K562 (cell line): ENCODE measurements around the gene ZSCAN12. TPM values are rescaled to one million over a fixed set of nuclear protein-coding genes. Genes with fewer than 3 reads are reported as not detected.

Source experiments
- CXXC5 ChIP-seq: fragments of 250-450 bp; sonication (Bioruptor Pico); IDR thresholded peaks from 2 replicates; pipeline ENCODE4 v1.8.0; 2022; ENCODE audit warnings: inconsistent platforms, mild to moderate bottlenecking, moderate library complexity
- ERF ChIP-seq: fragments of 450-650 bp; formaldehyde crosslinking; IDR thresholded peaks from 2 replicates; pipeline ENCODE4 v1.4.0; 2020; ENCODE audit warnings: mild to moderate bottlenecking, mixed read lengths
- GTF2A2 ChIP-seq: IDR thresholded peaks from 2 replicates; pipeline ENCODE4 v1.6.1; 2016; ENCODE audit warnings: mild to moderate bottlenecking, missing genetic modification characterization, missing compliant biosample characterization
- LARP7 ChIP-seq: fragments of 450-650 bp; IDR thresholded peaks from 2 replicates; pipeline ENCODE4 v1.6.1; 2016
- MAFG ChIP-seq: fragments of 450-650 bp; conservative IDR thresholded peaks from 2 replicates; pipeline ENCODE4 v1.6.1; 2016; ENCODE audit warnings: missing genetic modification characterization, missing compliant biosample characterization
- MCM5 ChIP-seq: fragments of 450-650 bp; IDR thresholded peaks from 2 replicates; pipeline ENCODE4 v1.6.1; 2016; ENCODE audit warnings: low read depth
- MEF2D ChIP-seq: conservative IDR thresholded peaks from 2 replicates; pipeline ENCODE4 v1.6.1; 2016; ENCODE audit warnings: low read depth, missing genetic modification characterization, missing compliant biosample characterization
- MEIS2 ChIP-seq: fragments of 450-650 bp; IDR thresholded peaks from 2 replicates; pipeline ENCODE4 v1.6.1; 2014; ENCODE audit warnings: mild to moderate bottlenecking; ENCODE audit not compliant: partially characterized antibody
- NBN ChIP-seq: fragments of 450-650 bp; IDR thresholded peaks from 2 replicates; pipeline ENCODE4 v1.6.1; 2016; ENCODE audit warnings: low read depth, mild to moderate bottlenecking
- PHTF2 ChIP-seq: fragments of 250-450 bp; sonication (Bioruptor Pico); IDR thresholded peaks from 2 replicates; pipeline ENCODE4 v1.5.0; 2021; ENCODE audit warnings: mild to moderate bottlenecking
- POU5F1 ChIP-seq: fragments of 150-350 bp; IDR thresholded peaks from 2 replicates; pipeline ENCODE4 v1.6.1; 2014; ENCODE audit warnings: borderline replicate concordance, low read length, low read depth, mild to moderate bottlenecking; ENCODE audit not compliant: partially characterized antibody
- PTBP1 ChIP-seq: fragments of 200-400 bp; formaldehyde crosslinking; IDR thresholded peaks from 2 replicates; pipeline ENCODE4 v1.6.1; 2017; ENCODE audit warnings: low read depth, low read length
- PYGO2 ChIP-seq: fragments of 450-650 bp; IDR thresholded peaks from 2 replicates; pipeline ENCODE4 v1.6.1; 2016; ENCODE audit warnings: mild to moderate bottlenecking, missing genetic modification characterization, moderate library complexity, missing compliant biosample characterization
- RBM39 ChIP-seq: fragments of 200-400 bp; formaldehyde crosslinking; optimal IDR thresholded peaks from 2 replicates; pipeline ENCODE3; 2018; ENCODE audit warnings: low read depth, low read length
- SMC3 ChIP-seq: conservative IDR thresholded peaks from 2 replicates; pipeline ENCODE4 v1.6.1; 2011; ENCODE audit warnings: low read depth, low read length, improper control_type of control experiment; ENCODE audit not compliant: insufficient read depth
- SP1 ChIP-seq: sonication (generic); formaldehyde crosslinking; IDR thresholded peaks from 2 replicates; pipeline ENCODE4 v1.8.1; 2022; ENCODE audit warnings: mild to moderate bottlenecking, missing genetic modification reagents
- TAF1 ChIP-seq: IDR thresholded peaks from 2 replicates; pipeline ENCODE4 v1.6.1; 2011; ENCODE audit warnings: mild to moderate bottlenecking, low read length, moderate library complexity; ENCODE audit not compliant: insufficient read depth, control insufficient read depth, severe bottlenecking; ENCODE audit errors: extremely low read depth
- TAF7 ChIP-seq: fragments of 450-650 bp; IDR thresholded peaks from 2 replicates; pipeline ENCODE4 v1.6.1; 2016; ENCODE audit warnings: missing genetic modification characterization, missing compliant biosample characterization
- TEAD1 ChIP-seq, 2 experiments: fragments of 450-650 bp in 1 of 2; sonication (generic) in 1 of 2; formaldehyde crosslinking; IDR thresholded peaks; 2 replicates each; pipeline versions ENCODE4 v1.4.0 to v1.8.0; 2020 to 2022; ENCODE audit warnings: mild to moderate bottlenecking in 2 of 2, missing genetic modification reagents in 1 of 2
- XRCC4 ChIP-seq: IDR thresholded peaks from one replicate; pipeline ENCODE4 v1.6.1; 2011; ENCODE audit not compliant: insufficient read depth, insufficient read length; ENCODE audit errors: extremely low read depth
- ZNF3 ChIP-seq: fragments of 250-450 bp; sonication (Bioruptor Pico); IDR thresholded peaks from 2 replicates; pipeline ENCODE4 v1.5.0; 2021; ENCODE audit warnings: mild to moderate bottlenecking, moderate library complexity
- ZNF57 ChIP-seq: fragments of 450-650 bp; formaldehyde crosslinking; IDR thresholded peaks from 2 replicates; pipeline ENCODE4 v1.4.0; 2020; ENCODE audit warnings: mild to moderate bottlenecking, moderate library complexity
- ZNF785 ChIP-seq: fragments of 250-450 bp; sonication (Bioruptor Pico); IDR thresholded peaks from 2 replicates; pipeline ENCODE4 v1.4.0; 2020; ENCODE audit warnings: mild to moderate bottlenecking
- ZSCAN29 ChIP-seq: fragments of 450-650 bp; IDR thresholded peaks from 2 replicates; pipeline ENCODE4 v1.6.1; 2017
- polyA plus RNA-seq, 8 experiments: library from polyadenylated mRNA; depleted of rRNA in 4 of 8; stranded (reverse) in 5 of 8; unstranded in 3 of 8; fragments of >200 nt; fragmentation: Nextera tagmentation in 2 of 8; fragmentation: Illumina TruSeq in 1 of 8; extraction: Ambion mirVana in 2 of 8; extraction: Trizol in 1 of 8; gene quantifications; 2 replicates each; pipeline versions ENCODE4 v1.2.1 to v1.2.3, GENCODE V29; 2011 to 2014; ENCODE audit warnings: inconsistent platforms in 1 of 8, missing spikeins in 1 of 8
- total RNA-seq, 7 experiments: library from RNA; depleted of rRNA in 6 of 7; stranded (reverse); fragments of >200 nt in 6 of 7; fragmentation: Illumina TruSeq in 2 of 7; extraction: Trizol in 2 of 7; gene quantifications; 2 replicates each; pipeline versions ENCODE4 v1.2.1 to v1.2.3, GENCODE V29; 2011 to 2021; ENCODE audit warnings: low replicate concordance in 1 of 7
- TF ChIP-seq, protein P1 (sequence below): fragments of 250-450 bp; sonication (Bioruptor Pico); IDR thresholded peaks from 2 replicates; pipeline ENCODE4 v1.4.0; 2020; ENCODE audit warnings: borderline replicate concordance
- TF ChIP-seq, protein P2 (sequence below): sonication (generic); IDR thresholded peaks from 2 replicates; pipeline ENCODE4 v1.6.1; 2016
- TF ChIP-seq, protein P3 (sequence below): fragments of 450-650 bp; IDR thresholded peaks from one replicate; pipeline ENCODE4 v1.6.1; 2018; ENCODE audit warnings: mild to moderate bottlenecking, moderate library complexity; ENCODE audit not compliant: partially characterized antibody
- TF ChIP-seq, protein P4 (sequence below): fragments of 250-450 bp; sonication (Bioruptor Pico); IDR thresholded peaks from 2 replicates; pipeline ENCODE4 v1.8.0; 2021; ENCODE audit warnings: mild to moderate bottlenecking, moderate library complexity

ZSCAN12 gene
- total and polyA plus RNA-seq, 9 of the 15 experiments (the other 6 are each of a cell fraction or from before 2014, with no cell fraction given): 2.5 to 19.6 (median 12.5) TPM

DNA sequence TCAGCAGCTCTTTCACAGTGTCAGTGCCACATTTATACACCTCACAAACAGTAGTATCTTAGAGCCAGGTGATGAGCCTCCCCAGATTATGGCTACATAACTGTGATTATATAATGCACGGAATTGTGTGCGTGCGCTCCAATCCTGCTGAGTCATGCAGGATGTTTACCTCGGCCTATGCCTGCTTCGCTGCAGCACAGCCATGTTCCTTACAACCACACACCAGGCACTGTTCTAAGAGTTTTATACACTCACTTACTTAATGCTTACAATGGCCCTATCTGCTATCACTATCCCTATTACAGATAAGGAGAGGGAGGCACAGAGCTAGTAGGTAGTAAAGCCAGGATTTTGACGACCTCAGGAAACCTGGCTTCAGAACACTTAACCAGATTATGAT, 42.5 kb downstream of the ZSCAN12 start (continued):
- TF ChIP-seq, protein P1, sequence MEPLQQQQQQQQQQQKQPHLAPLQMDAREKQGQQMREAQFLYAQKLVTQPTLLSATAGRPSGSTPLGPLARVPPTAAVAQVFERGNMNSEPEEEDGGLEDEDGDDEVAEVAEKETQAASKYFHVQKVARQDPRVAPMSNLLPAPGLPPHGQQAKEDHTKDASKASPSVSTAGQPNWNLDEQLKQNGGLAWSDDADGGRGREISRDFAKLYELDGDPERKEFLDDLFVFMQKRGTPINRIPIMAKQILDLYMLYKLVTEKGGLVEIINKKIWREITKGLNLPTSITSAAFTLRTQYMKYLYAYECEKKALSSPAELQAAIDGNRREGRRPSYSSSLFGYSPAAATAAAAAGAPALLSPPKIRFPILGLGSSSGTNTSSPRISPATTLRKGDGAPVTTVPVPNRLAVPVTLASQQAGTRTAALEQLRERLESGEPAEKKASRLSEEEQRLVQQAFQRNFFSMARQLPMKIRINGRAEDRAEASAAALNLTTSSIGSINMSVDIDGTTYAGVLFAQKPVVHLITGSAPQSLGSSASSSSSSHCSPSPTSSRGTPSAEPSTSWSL (CRISPR knock-in tag): no peak
- peak; percentile 64; the same call in 1 of the 2 replicates for TF ChIP-seq CXXC5 (CRISPR knock-in tag)
- TF ChIP-seq RBM39: no peak
- 0 out of 2 replicates have a peak, but pooled peaks have one; percentile 37 for TF ChIP-seq MEF2D
- no peak for TF ChIP-seq TAF1
- TF ChIP-seq, protein P2, sequence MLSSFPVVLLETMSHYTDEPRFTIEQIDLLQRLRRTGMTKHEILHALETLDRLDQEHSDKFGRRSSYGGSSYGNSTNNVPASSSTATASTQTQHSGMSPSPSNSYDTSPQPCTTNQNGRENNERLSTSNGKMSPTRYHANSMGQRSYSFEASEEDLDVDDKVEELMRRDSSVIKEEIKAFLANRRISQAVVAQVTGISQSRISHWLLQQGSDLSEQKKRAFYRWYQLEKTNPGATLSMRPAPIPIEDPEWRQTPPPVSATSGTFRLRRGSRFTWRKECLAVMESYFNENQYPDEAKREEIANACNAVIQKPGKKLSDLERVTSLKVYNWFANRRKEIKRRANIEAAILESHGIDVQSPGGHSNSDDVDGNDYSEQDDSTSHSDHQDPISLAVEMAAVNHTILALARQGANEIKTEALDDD: no peak
- no peak for TF ChIP-seq ZSCAN29
- TF ChIP-seq ZNF785 (CRISPR knock-in tag): no peak
- TF ChIP-seq ZNF3 (CRISPR knock-in tag): no peak
- no peak for TF ChIP-seq XRCC4
- TF ChIP-seq NBN: no peak
- TF ChIP-seq TAF7 (tag): no peak
- TF ChIP-seq GTF2A2 (tag): no peak
- TF ChIP-seq, protein P3, sequence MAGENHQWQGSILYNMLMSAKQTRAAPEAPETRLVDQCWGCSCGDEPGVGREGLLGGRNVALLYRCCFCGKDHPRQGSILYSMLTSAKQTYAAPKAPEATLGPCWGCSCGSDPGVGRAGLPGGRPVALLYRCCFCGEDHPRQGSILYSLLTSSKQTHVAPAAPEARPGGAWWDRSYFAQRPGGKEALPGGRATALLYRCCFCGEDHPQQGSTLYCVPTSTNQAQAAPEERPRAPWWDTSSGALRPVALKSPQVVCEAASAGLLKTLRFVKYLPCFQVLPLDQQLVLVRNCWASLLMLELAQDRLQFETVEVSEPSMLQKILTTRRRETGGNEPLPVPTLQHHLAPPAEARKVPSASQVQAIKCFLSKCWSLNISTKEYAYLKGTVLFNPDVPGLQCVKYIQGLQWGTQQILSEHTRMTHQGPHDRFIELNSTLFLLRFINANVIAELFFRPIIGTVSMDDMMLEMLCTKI: no peak
- TF ChIP-seq SMC3: no peak
- TF ChIP-seq MAFG (tag): peak; percentile 96
- no peak for TF ChIP-seq LARP7
- TF ChIP-seq ZNF57 (CRISPR knock-in tag): no peak
- TF ChIP-seq ERF: no peak
- no peak for TF ChIP-seq SP1 (CRISPR knock-in tag)
- TF ChIP-seq, protein P4, sequence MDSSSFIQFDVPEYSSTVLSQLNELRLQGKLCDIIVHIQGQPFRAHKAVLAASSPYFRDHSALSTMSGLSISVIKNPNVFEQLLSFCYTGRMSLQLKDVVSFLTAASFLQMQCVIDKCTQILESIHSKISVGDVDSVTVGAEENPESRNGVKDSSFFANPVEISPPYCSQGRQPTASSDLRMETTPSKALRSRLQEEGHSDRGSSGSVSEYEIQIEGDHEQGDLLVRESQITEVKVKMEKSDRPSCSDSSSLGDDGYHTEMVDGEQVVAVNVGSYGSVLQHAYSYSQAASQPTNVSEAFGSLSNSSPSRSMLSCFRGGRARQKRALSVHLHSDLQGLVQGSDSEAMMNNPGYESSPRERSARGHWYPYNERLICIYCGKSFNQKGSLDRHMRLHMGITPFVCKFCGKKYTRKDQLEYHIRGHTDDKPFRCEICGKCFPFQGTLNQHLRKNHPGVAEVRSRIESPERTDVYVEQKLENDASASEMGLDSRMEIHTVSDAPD (CRISPR knock-in tag): no peak
- no peak for TF ChIP-seq PTBP1
- no peak for TF ChIP-seq POU5F1
- no peak for TF ChIP-seq MCM5
- TF ChIP-seq TEAD1 (CRISPR knock-in tag; IDR thresholded peaks at IDR 0.05): no peak; a peak in 1 of 4 replicates
- no peak for TF ChIP-seq PHTF2 (CRISPR knock-in tag)
- no peak for TF ChIP-seq MEIS2
- 0 out of 2 replicates have a peak, but pooled peaks have one; percentile 31 for TF ChIP-seq PYGO2 (tag)
